Sciatic nerve (tissue), 2 donors: ENCODE data around the gene EXOC4. TPM values are rescaled to one million over a fixed set of nuclear protein-coding genes. Genes with fewer than 3 reads are reported as not detected.
"Not testable (repeated sequence)": the region's sequence is repeated elsewhere in the genome, so short reads cannot be mapped to it uniquely, and the experiment has no call there.

Experiments used
- ATAC-seq: fragments of 200-7000 bp; cut with Tn5 transposase; one replicate; pipeline ENCODE4 v1.9.1; 2020; ENCODE audit warnings: mild to moderate bottlenecking, moderate library complexity
- DNase-seq: peaks from one replicate; pipeline ENCODE4 v3.0.0-alpha.2; 2020; ENCODE audit warnings: low spot score
- intact Hi-C: fragments of 100-400 bp; cut with DNase I; formaldehyde crosslinking; loops from one replicate; pipeline ENCODE4 v1.14.2; 2022
- total RNA-seq: library from RNA; stranded (reverse); fragmentation: NEBNext Ultra II Directional; extraction: Animal tissue kit (Norgen Biotek cat#: 25700); gene quantifications from one replicate; pipeline ENCODE4 v1.2.1, GENCODE V29; 2021
- donor health status: DM: no; HTN: no; CAD: no.
- donor health status: DM: no; HTN: no; CAD: no.

EXOC4 gene
- total RNA-seq, 1 donor from 2014 or later: 109 TPM

GRCh38 chr7:133775201-133775600 lies 522.3 kb downstream of the EXOC4 start:
- no peak for ATAC-seq
- no peak for DNase-seq
- intact Hi-C loops: no loop called here

DNA sequence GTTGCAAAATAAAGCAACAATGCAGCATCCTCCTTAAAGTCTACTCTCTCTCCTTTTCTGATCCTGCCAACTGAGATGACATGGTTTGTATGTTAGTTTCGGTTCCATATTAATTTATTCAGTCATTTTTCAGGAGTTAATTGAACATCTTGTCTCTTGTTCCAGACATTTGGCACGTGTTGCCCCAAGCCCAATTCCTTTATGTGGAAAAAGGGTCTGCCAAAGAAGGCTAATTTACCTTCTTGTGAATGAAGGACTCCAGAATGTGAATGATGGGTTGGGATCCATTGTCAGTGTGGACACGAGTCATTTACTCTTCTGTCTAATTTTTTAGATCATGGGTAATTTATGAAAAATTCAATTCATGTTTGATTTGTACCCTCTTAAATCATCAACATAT lies 523.4 kb downstream of the EXOC4 start:
- DNase-seq: no peak
- no peak for ATAC-seq
- intact Hi-C loops: no loop called here

DNA sequence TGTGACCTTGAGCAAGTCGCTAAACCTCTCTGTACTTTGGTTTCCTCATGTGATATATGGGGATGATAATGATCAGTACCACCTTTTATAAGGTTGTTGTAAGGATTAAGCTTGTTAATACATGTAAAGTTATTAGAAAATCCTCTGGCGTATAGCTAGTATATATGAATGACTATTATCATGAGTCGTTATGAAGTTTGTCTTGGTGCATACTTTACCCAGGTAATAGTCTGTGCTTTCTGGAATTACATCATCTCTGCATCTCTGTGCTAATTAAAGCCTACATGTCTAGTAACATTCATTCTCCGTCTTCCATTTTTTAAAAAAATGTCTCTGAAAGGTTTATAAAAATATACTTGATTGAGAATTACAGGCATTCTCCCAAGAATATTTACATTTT lies 524.8 kb downstream of the EXOC4 start:
- intact Hi-C loops: no loop called here
- ATAC-seq (no peak), DNase-seq (no peak)

GRCh38 chr7:133778472-133778871 lies 525.6 kb downstream of the EXOC4 start:
- DNase-seq: no peak
- intact Hi-C loops: no loop called here
- no peak for ATAC-seq

DNA sequence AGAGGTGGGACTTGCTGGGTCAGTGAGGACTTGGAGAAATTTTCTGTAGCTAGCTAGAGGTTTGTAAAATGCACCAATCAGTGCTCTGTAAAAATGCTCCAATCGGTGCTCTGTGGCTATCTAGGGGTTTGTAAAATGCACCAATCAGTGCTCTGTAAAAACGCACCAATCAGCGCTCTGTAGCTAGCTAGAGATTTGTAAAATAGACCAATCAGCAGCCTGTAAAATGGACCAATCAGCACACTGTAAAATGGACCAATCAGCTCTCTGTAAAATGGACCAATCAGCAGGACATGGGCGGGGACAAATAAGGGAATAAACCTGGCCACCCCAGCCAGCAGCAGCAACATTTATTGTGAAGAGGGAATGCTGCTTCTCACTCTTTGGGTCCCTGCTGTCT lies 526.7 kb downstream of the EXOC4 start:
- ATAC-seq, DNase-seq, intact Hi-C loops: not testable (repeated sequence)

DNA sequence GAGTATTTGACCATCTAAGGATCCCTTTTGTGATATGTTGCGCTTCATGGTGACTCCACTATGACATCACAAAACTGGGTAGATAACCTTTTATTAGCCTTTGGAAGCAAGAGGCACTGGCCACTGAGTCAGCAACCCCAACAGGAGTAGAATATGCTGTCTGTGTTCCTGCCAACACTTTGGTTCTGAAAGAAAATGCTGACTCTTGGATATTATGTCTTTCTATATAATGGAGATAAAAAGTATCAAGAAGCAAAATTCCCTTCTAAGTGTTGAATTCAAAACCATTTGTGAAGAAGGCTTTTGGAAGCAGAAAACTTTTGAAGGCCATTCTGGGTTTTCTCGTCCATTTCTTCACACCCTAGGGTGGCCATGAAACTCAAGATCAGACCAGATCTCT lies 528.0 kb downstream of the EXOC4 start:
- ATAC-seq (no peak), DNase-seq (no peak)
- intact Hi-C loops: no loop called here

DNA sequence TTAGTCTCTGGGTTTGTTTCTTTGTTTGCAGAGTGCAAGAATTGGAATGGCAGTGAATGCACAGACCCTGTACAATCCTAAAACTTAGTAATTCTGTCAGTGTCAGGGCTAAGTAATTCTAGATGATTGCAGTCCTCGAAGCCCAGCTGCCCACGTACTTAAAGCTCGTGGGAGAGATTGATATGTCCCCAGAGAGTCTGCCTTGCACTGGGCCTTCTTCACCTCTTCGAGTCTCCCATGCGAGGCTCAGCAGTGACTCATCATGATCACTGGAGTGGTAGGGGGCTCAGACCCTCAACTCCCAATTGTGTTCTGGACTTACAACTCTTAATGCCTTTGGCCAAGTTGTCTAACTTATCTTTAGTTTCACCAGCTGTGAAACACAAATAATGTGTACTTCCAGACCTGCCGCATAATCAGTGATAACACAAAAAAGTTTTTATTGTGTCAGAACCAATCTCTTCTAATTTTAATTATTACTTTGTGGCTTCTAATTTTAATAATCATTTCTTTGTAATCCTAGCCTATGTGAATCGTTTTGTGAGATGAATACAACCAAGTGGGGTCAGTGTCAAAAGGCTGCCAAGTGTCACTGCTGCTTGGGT lies 528.7 kb downstream of the EXOC4 start:
- DNase-seq (no peak), ATAC-seq (no peak)
- intact Hi-C loops: no loop called here

DNA sequence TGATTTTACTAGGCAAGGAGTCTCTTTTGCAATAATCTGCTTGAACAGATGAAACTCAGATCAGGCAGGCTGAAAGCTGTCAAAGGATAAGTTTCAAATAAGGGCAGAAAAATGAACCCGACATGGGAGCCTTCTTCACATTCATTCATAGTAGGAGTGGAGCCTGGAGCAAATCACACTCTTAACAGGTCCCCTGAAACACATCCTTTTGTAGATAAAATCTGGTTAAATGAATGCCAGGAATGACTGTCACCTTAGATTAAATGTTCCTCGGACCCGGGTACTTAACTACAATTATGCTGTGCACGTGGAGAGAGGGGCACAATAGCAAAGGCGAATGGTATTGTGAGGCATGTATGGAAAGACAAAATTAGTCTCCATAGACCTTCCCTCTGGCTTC lies 529.6 kb downstream of the EXOC4 start:
- no peak for ATAC-seq
- intact Hi-C loops: no loop called here

GRCh38 chr7:133783276-133783675 lies 530.4 kb downstream of the EXOC4 start:
- DNase-seq (no peak), ATAC-seq (no peak)
- intact Hi-C loops: no loop called here

More for the DNA sequence above, 529.6 kb downstream of the EXOC4 start:
- DNase-seq: no peak

DNA sequence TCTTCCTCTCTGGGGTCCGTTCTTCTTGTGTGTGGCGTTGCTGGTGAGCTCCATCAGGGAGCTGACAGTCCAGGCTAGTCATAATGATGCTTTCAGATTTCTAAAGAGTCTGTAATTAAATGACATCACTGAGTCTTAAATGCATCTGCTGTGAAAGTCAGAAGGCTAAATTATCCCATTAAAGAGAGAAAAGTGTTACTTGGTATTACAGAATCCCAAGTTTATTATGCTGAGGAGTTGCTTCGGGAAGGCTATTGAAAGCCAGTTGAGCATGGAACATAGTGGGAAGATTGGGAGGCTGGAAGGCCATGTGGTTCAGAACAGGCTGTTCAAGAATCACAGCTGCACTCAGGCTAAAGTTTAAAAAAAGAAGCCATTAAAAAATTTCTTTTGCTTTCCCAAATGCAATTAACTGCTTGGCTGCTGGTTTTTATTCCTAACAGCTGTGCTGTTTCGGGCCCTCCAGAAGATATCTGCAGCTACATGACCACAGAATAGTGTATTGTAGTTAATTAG lies 531.7 kb downstream of the EXOC4 start:
- ATAC-seq (no peak), DNase-seq (no peak)
- intact Hi-C loops: no loop called here

DNA sequence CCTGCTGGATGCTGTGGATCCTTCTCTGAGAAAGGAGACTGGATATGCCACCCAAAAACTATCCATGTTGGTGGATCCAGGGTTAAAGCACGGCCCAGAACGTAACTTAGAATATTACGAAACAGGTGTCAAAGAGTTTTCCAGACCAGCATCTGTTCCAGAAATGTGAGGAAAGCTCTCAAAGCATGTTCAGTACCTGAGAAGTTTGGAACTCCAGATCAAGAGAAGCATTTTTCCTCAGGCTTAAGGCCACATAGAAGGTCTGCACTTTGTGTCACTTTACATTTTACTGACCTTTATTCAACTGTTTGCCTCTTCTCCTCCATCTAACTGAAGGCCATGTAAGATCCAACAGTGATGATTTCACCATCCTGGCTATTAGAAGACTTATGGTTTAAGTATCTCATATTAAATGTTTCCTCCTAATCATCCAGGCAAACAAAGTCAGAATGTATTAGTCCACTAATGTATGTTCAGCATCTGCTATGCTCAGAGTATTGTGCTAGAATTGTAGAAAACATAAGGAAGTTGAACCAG lies 533.6 kb downstream of the EXOC4 start:
- DNase-seq (no peak), ATAC-seq (no peak)
- intact Hi-C loops: no loop called here

GRCh38 chr7:133789974-133790373 lies 537.1 kb downstream of the EXOC4 start:
- DNase-seq (no peak), ATAC-seq (no peak)
- intact Hi-C loops: no loop called here

- DNase-seq (no peak), ATAC-seq (no peak)
- intact Hi-C loops: no loop called here
Observed at GRCh38 chr7:133790911-133791310, 538.0 kb downstream of the EXOC4 start.

- DNase-seq: no peak
- intact Hi-C loops: no loop called here
- ATAC-seq: no peak
Observed at GRCh38 chr7:133794479-133794878, 541.6 kb downstream of the EXOC4 start.

DNA sequence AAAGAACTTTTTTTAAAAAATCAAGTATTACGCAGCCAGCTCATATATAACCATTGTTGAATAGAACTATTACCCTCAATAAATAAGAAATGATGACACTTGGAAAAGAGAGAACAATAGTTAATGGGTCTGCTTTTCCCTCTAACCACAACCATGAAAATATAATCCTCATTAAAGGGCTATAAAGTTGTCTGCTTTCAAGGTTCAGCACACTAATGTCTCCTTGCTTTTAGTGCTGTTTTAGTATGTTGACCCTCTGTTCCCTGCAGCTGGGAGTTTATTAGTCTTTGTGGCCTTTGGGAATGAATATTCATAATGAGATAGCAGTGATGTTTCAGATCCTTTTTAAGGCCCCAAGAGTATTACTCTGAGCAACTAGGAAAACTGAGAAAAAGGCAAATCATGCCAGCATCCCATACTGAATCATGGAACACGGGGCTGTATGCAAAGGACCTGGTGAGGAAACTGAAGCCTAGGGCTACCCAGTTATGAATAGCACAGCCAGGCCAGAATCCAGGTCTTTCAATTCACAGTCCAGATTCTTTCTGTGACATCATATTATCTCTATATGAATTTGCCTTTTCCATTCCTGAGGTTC lies 542.3 kb downstream of the EXOC4 start:
- intact Hi-C loops: no loop called here
- ATAC-seq: no peak
- no peak for DNase-seq

GRCh38 chr7:133796782-133797745 lies 544.2 kb downstream of the EXOC4 start:
- no peak for ATAC-seq
- intact Hi-C loops: no loop called here
- DNase-seq: no peak

- ATAC-seq (no peak), DNase-seq (no peak)
- intact Hi-C loops: no loop called here
Observed at GRCh38 chr7:133797818-133798520, 545.1 kb downstream of the EXOC4 start.

DNA sequence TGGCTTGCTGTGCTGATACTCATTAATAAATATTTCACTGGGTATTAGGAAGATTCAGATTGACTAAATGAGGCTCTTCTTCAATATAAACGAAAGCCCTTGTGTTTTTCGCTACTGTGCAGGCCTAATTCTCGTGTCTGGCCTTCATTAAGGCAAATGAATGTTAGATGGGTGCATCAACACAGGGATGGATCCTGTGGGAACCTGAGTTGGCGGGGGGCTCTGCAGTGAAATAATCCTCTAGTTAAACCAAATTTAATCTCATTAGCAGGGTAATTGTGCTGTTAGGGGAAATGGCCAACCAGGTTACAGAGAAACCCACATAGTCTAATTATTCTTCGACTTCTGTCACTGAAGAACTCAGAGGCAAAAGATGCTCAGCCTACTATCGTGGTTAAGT lies 548.5 kb downstream of the EXOC4 start:
- ATAC-seq (no peak), DNase-seq (no peak)
- intact Hi-C loops: no loop called here

GRCh38 chr7:133804127-133804526 lies 551.2 kb downstream of the EXOC4 start:
- ATAC-seq (no peak), DNase-seq (no peak)
- intact Hi-C loops: no loop called here
